Measurements from ENCODE around the gene PPP1R27. TPM values are rescaled to one million over a fixed set of nuclear protein-coding genes. Genes with fewer than 3 reads are reported as not detected.
"Not testable (repeated sequence)": the region's sequence is repeated elsewhere in the genome, so short reads cannot be mapped to it uniquely, and the experiment has no call there.

The PPP1R27 gene
- total RNA-seq, 1 donor from 2014 or later: not detected

- Histone ChIP-seq H3K27me3 (ENCODE audit: control insufficient read depth, insufficient read depth, low read length) (no peaks in the 10 kb centered on the region), H3K36me3 (ENCODE audit: control insufficient read depth, insufficient read depth, low read length) (peaks cover 22% of the 10 kb centered on the region), H3K4me3 (ENCODE audit: low read depth, low read length) (peak overlapping the region; percentile 19)
- DNase-seq (ENCODE audit: low read depth) (peak; percentile 83), FAIRE-seq (no peak)
- no peak for TF ChIP-seq CTCF (IDR thresholded peaks at IDR 0.05; ENCODE audit: insufficient read depth, low read length, severe bottlenecking)
Observed at GRCh38 chr17:81840826-81841778, 6.3 kb upstream of the PPP1R27 start.

- FAIRE-seq: not testable (repeated sequence)
Observed at GRCh38 chr17:81840059-81840458, 5.2 kb upstream of the PPP1R27 start.

GRCh38 chr17:81839301-81839700 is 4.5 kb upstream of the PPP1R27 start:
- FAIRE-seq (no peak), DNase-seq (ENCODE audit: low read depth) (no peak)
- Histone ChIP-seq H3K4me3 (ENCODE audit: low read depth, low read length) (no peak overlapping the region), H3K27me3 (ENCODE audit: control insufficient read depth, insufficient read depth, low read length) (no peaks in the 10 kb centered on the region), H3K36me3 (ENCODE audit: control insufficient read depth, insufficient read depth, low read length) (peaks cover 7% of the 10 kb centered on the region)
- no peak for TF ChIP-seq CTCF (IDR thresholded peaks at IDR 0.05; ENCODE audit: insufficient read depth, low read length, severe bottlenecking)

More at GRCh38 chr17:81840059-81840458, 5.2 kb upstream of the PPP1R27 start:
- not testable (repeated sequence) for H3K4me3 ChIP-seq (ENCODE audit: low read depth, low read length); DNase-seq (ENCODE audit: low read depth); H3K27me3 ChIP-seq (ENCODE audit: control insufficient read depth, insufficient read depth, low read length)
- peaks cover 13% of the 10 kb centered on the region for H3K36me3 ChIP-seq (ENCODE audit: control insufficient read depth, insufficient read depth, low read length)

- FAIRE-seq: no peak
- TF ChIP-seq CTCF (IDR thresholded peaks at IDR 0.05; ENCODE audit: insufficient read depth, low read length, severe bottlenecking): no peak
- no peaks in the 10 kb centered on the region for H3K27me3 ChIP-seq (ENCODE audit: control insufficient read depth, insufficient read depth, low read length)
- peaks cover 5% of the 10 kb centered on the region for H3K36me3 ChIP-seq (ENCODE audit: control insufficient read depth, insufficient read depth, low read length)
- no peak overlapping the region for H3K4me3 ChIP-seq (ENCODE audit: low read depth, low read length)
- DNase-seq (ENCODE audit: low read depth): no peak
Observed at GRCh38 chr17:81838753-81839255, 4.0 kb upstream of the PPP1R27 start.

- H3K27me3 ChIP-seq (ENCODE audit: control insufficient read depth, insufficient read depth, low read length): no peaks in the 10 kb centered on the region
- TF ChIP-seq CTCF (IDR thresholded peaks at IDR 0.05; ENCODE audit: insufficient read depth, low read length, severe bottlenecking): no peak
- no peak for FAIRE-seq
- DNase-seq (ENCODE audit: low read depth): no peak
- no peak overlapping the region for H3K4me3 ChIP-seq (ENCODE audit: low read depth, low read length)
- H3K36me3 ChIP-seq (ENCODE audit: control insufficient read depth, insufficient read depth, low read length): no peaks in the 10 kb centered on the region
Observed at GRCh38 chr17:81837641-81838040, 2.8 kb upstream of the PPP1R27 start.

Data from bronchial epithelial cell (primary cell).